A673 (cell line): Measurements from ENCODE around the gene ZFAND5.

Source experiments
- CTCF ChIP-seq: fragments of 300-800, 200-600 bp; sonication (generic); conservative IDR thresholded peaks from 2 replicates; pipeline ENCODE4 v1.5.1; 2017; ENCODE audit warnings: low read depth, mild to moderate bottlenecking, antibody characterized with exemption, low read length, moderate library complexity, mixed read lengths
- EZH2 ChIP-seq: fragments of 200-600 bp; sonication (generic); IDR thresholded peaks from 2 replicates; pipeline ENCODE4 v1.6.1; 2017; ENCODE audit warnings: borderline replicate concordance, low read depth, mild to moderate bottlenecking, mixed read lengths, antibody characterized with exemption, low read length; ENCODE audit not compliant: poor library complexity, severe bottlenecking

- TF ChIP-seq CTCF = no peak
- no peak for TF ChIP-seq EZH2
Observed at GRCh38 chr9:72351538-72352453, 13.2 kb downstream of the ZFAND5 start.
